HepG2 (cell line): Measurements from ENCODE around the gene SMURF1. TPM values are rescaled to one million over a fixed set of nuclear protein-coding genes. Genes with fewer than 3 reads are reported as not detected.

Source experiments
- BCL6 ChIP-seq: IDR thresholded peaks from 2 replicates; pipeline ENCODE4 v1.6.1; 2016; ENCODE audit warnings: missing genetic modification reagents, missing compliant biosample characterization
- FOXP1 ChIP-seq, 2 experiments: fragments of 450-650 bp in 1 of 2; IDR thresholded peaks; 2 replicates each; pipeline ENCODE4 v1.6.1; 2017 to 2018; ENCODE audit warnings: antibody characterized with exemption in 1 of 2
- HES4 ChIP-seq: sonication (generic); formaldehyde crosslinking; IDR thresholded peaks from 2 replicates; pipeline ENCODE4 v1.9.0; 2021; ENCODE audit warnings: mild to moderate bottlenecking, missing genetic modification reagents, borderline replicate concordance
- KAT8 ChIP-seq: IDR thresholded peaks from 2 replicates; pipeline ENCODE4 v1.6.1; 2016; ENCODE audit warnings: missing genetic modification reagents, missing compliant biosample characterization
- KDM3A ChIP-seq: IDR thresholded peaks from 2 replicates; pipeline ENCODE4 v1.6.1; 2018; ENCODE audit warnings: low read depth, missing compliant biosample characterization
- MBD4 ChIP-seq: IDR thresholded peaks from 2 replicates; pipeline ENCODE4 v1.6.1; 2012; ENCODE audit warnings: low read length, inconsistent platforms, borderline replicate concordance
- MED13 ChIP-seq: sonication (generic); formaldehyde crosslinking; IDR thresholded peaks from 2 replicates; pipeline ENCODE4 v1.5.0; 2020; ENCODE audit warnings: missing genetic modification reagents
- MEIS2 ChIP-seq: sonication (generic); formaldehyde crosslinking; IDR thresholded peaks from 2 replicates; pipeline ENCODE4 v1.9.0; 2021; ENCODE audit warnings: mild to moderate bottlenecking, missing genetic modification reagents
- NFIC ChIP-seq: IDR thresholded peaks from 2 replicates; pipeline ENCODE4 v1.6.1; 2012; ENCODE audit warnings: mild to moderate bottlenecking, low read length, inconsistent platforms
- NR2C2 ChIP-seq: sonication (generic); formaldehyde crosslinking; IDR thresholded peaks from 2 replicates; pipeline ENCODE4 v1.4.0; 2020; ENCODE audit warnings: missing genetic modification reagents, mild to moderate bottlenecking, moderate library complexity, borderline replicate concordance
- POLR2AphosphoS2 ChIP-seq: IDR thresholded peaks from 2 replicates; pipeline ENCODE4 v1.6.1; 2011; ENCODE audit warnings: low read depth, low read length, improper control_type of control experiment
- RCOR2 ChIP-seq: IDR thresholded peaks from 2 replicates; pipeline ENCODE4 v1.6.1; 2016; ENCODE audit warnings: missing biosample characterization, missing genetic modification reagents
- RXRB ChIP-seq: IDR thresholded peaks from 2 replicates; pipeline ENCODE4 v1.6.1; 2016; ENCODE audit warnings: borderline replicate concordance, missing genetic modification reagents, missing compliant biosample characterization
- SIX4 ChIP-seq: sonication (generic); formaldehyde crosslinking; IDR thresholded peaks from 2 replicates; pipeline ENCODE4 v1.4.0; 2020; ENCODE audit warnings: missing genetic modification reagents
- SOX6 ChIP-seq, 2 experiments: fragments of 450-650 bp in 1 of 2; sonication (generic) in 1 of 2; formaldehyde crosslinking in 1 of 2; IDR thresholded peaks; 2 replicates each; pipeline versions ENCODE4 v1.4.0 to v1.6.1; 2017 to 2020; ENCODE audit warnings: antibody characterized with exemption in 1 of 2, mild to moderate bottlenecking in 1 of 2, missing genetic modification reagents in 1 of 2
- SRSF1 ChIP-seq: fragments of 200-400 bp; formaldehyde crosslinking; optimal IDR thresholded peaks from 2 replicates; pipeline ENCODE3; 2017; ENCODE audit warnings: mild to moderate bottlenecking, low read depth, low read length, moderate library complexity
- TEAD3 ChIP-seq: optimal IDR thresholded peaks from 2 replicates; pipeline ENCODE3; 2016; ENCODE audit warnings: borderline replicate concordance
- THAP11 ChIP-seq: IDR thresholded peaks from 2 replicates; pipeline ENCODE4 v1.6.1; 2016; ENCODE audit warnings: missing biosample characterization, missing genetic modification reagents
- ZMYM2 ChIP-seq: sonication (generic); formaldehyde crosslinking; IDR thresholded peaks from 2 replicates; pipeline ENCODE4 v1.8.0; 2022; ENCODE audit warnings: mild to moderate bottlenecking, missing genetic modification reagents
- ZNF343 ChIP-seq: sonication (generic); formaldehyde crosslinking; IDR thresholded peaks from 2 replicates; pipeline ENCODE4 v1.4.0; 2020; ENCODE audit warnings: mild to moderate bottlenecking, missing genetic modification reagents
- ZNF839 ChIP-seq: sonication (generic); formaldehyde crosslinking; IDR thresholded peaks from 2 replicates; pipeline ENCODE4 v1.4.0; 2020; ENCODE audit warnings: missing genetic modification reagents, mild to moderate bottlenecking, borderline replicate concordance
- polyA plus RNA-seq, 8 experiments: library from polyadenylated mRNA; depleted of rRNA in 3 of 8; stranded (reverse) in 7 of 8; unstranded in 1 of 8; fragments of >200 nt; fragmentation: Illumina TruSeq in 4 of 8; extraction: Trizol in 4 of 8; gene quantifications; 2 replicates each; pipeline versions ENCODE4 v1.2.1 to v1.2.3, GENCODE V29; 2011 to 2016; ENCODE audit warnings: low read depth in 4 of 8, missing spikeins in 1 of 8, mixed read lengths in 1 of 8; ENCODE audit not compliant: insufficient read depth in 1 of 8
- total RNA-seq, 5 experiments: library from RNA; depleted of rRNA; stranded (reverse); fragments of >200 nt; fragmentation: Illumina TruSeq; extraction: Trizol; gene quantifications; 2 replicates each; pipeline ENCODE4 v1.2.3, GENCODE V29; 2016; ENCODE audit warnings: low read depth in 1 of 5
- TF ChIP-seq, protein P1 (sequence below): sonication (generic); formaldehyde crosslinking; IDR thresholded peaks from 2 replicates; pipeline ENCODE4 v1.4.0; 2020; ENCODE audit warnings: missing genetic modification reagents
- TF ChIP-seq, protein P2 (sequence below): sonication (generic); formaldehyde crosslinking; IDR thresholded peaks from 2 replicates; pipeline ENCODE4 v1.5.1; 2020; ENCODE audit warnings: missing genetic modification reagents, mild to moderate bottlenecking, borderline replicate concordance
- TF ChIP-seq, protein P3 (sequence below): IDR thresholded peaks from 2 replicates; pipeline ENCODE4 v1.6.1; 2018; ENCODE audit warnings: missing genetic modification reagents
- TF ChIP-seq, protein P4 (sequence below): sonication (generic); formaldehyde crosslinking; IDR thresholded peaks from 2 replicates; pipeline ENCODE4 v1.4.0; 2020; ENCODE audit warnings: missing genetic modification reagents
- TF ChIP-seq, protein P5 (sequence below): IDR thresholded peaks from 2 replicates; pipeline ENCODE4 v1.6.1; 2016; ENCODE audit warnings: low read depth, borderline replicate concordance

Gene SMURF1
- total and polyA plus RNA-seq, 2 of the 13 experiments (the other 11 are each of a cell fraction or from before 2014, with no cell fraction given): 8.3 to 11.1 TPM

DNA sequence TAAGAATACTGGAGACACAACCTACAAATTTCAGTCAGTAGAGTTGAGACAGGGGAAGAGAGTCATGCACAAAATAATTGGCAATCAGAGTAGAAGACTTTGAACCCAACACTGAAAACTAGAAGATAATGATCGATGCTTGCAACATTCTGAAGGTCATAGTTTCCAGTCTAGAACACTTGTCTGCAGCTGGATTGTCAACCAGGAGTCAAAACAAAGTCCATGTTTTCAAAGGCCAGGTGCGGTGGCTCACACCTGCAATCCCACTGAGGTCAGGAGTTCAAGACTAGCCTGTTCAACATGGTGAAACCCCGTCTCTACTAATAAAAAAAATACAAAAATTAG is 26.8 kb upstream of the SMURF1 start (continued):
- TF ChIP-seq, protein P1, sequence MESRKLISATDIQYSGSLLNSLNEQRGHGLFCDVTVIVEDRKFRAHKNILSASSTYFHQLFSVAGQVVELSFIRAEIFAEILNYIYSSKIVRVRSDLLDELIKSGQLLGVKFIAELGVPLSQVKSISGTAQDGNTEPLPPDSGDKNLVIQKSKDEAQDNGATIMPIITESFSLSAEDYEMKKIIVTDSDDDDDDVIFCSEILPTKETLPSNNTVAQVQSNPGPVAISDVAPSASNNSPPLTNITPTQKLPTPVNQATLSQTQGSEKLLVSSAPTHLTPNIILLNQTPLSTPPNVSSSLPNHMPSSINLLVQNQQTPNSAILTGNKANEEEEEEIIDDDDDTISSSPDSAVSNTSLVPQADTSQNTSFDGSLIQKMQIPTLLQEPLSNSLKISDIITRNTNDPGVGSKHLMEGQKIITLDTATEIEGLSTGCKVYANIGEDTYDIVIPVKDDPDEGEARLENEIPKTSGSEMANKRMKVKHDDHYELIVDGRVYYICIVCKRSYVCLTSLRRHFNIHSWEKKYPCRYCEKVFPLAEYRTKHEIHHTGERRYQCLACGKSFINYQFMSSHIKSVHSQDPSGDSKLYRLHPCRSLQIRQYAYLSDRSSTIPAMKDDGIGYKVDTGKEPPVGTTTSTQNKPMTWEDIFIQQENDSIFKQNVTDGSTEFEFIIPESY (CRISPR knock-in tag): peak; percentile 47; the same call in 1 of the 2 replicates
- peak; percentile 29; the same call in 1 of the 2 replicates for TF ChIP-seq KDM3A
- TF ChIP-seq BCL6 (CRISPR knock-in tag): peak; percentile 91
- TF ChIP-seq THAP11 (CRISPR knock-in tag): peak; percentile 61
- TF ChIP-seq, protein P2, sequence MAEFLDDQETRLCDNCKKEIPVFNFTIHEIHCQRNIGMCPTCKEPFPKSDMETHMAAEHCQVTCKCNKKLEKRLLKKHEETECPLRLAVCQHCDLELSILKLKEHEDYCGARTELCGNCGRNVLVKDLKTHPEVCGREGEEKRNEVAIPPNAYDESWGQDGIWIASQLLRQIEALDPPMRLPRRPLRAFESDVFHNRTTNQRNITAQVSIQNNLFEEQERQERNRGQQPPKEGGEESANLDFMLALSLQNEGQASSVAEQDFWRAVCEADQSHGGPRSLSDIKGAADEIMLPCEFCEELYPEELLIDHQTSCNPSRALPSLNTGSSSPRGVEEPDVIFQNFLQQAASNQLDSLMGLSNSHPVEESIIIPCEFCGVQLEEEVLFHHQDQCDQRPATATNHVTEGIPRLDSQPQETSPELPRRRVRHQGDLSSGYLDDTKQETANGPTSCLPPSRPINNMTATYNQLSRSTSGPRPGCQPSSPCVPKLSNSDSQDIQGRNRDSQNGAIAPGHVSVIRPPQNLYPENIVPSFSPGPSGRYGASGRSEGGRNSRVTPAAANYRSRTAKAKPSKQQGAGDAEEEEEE (CRISPR knock-in tag): no peak
- TF ChIP-seq NFIC: peak; percentile 74
- no peak for TF ChIP-seq MBD4
- TF ChIP-seq NR2C2: peak; percentile 84
- no peak for TF ChIP-seq POLR2AphosphoS2
- peak; percentile 72 for TF ChIP-seq TEAD3 (CRISPR knock-in tag)
- TF ChIP-seq RCOR2 (CRISPR knock-in tag): peak; percentile 97
- 0 out of 2 replicates have a peak, but pooled peaks have one; percentile 33 for TF ChIP-seq ZNF343 (CRISPR knock-in tag)
- no peak for TF ChIP-seq SOX6 (IDR thresholded peaks at IDR 0.05)
- peak; percentile 94 for TF ChIP-seq SOX6 (CRISPR knock-in tag; IDR thresholded peaks at IDR 0.05)
- TF ChIP-seq SRSF1: no peak
- TF ChIP-seq FOXP1 (IDR thresholded peaks at IDR 0.05): no peak
- TF ChIP-seq FOXP1 (CRISPR knock-in tag; IDR thresholded peaks at IDR 0.05): peak; percentile 82; the same call in 1 of the 2 replicates
- peak; percentile 69 for TF ChIP-seq KAT8
- TF ChIP-seq HES4 (CRISPR knock-in tag): no peak
- no peak for TF ChIP-seq MED13 (CRISPR knock-in tag)
- peak; percentile 90 for TF ChIP-seq RXRB (CRISPR knock-in tag)
- TF ChIP-seq ZNF839 (CRISPR knock-in tag): no peak
- TF ChIP-seq ZMYM2 (CRISPR knock-in tag): peak; percentile 94
- TF ChIP-seq, protein P3, sequence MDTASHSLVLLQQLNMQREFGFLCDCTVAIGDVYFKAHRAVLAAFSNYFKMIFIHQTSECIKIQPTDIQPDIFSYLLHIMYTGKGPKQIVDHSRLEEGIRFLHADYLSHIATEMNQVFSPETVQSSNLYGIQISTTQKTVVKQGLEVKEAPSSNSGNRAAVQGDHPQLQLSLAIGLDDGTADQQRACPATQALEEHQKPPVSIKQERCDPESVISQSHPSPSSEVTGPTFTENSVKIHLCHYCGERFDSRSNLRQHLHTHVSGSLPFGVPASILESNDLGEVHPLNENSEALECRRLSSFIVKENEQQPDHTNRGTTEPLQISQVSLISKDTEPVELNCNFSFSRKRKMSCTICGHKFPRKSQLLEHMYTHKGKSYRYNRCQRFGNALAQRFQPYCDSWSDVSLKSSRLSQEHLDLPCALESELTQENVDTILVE: 0 out of 2 replicates have a peak, but pooled peaks have one; percentile 37
- TF ChIP-seq MEIS2: peak; percentile 65; the same call in 1 of the 2 replicates
- no peak for TF ChIP-seq SIX4 (CRISPR knock-in tag)
- TF ChIP-seq, protein P4, sequence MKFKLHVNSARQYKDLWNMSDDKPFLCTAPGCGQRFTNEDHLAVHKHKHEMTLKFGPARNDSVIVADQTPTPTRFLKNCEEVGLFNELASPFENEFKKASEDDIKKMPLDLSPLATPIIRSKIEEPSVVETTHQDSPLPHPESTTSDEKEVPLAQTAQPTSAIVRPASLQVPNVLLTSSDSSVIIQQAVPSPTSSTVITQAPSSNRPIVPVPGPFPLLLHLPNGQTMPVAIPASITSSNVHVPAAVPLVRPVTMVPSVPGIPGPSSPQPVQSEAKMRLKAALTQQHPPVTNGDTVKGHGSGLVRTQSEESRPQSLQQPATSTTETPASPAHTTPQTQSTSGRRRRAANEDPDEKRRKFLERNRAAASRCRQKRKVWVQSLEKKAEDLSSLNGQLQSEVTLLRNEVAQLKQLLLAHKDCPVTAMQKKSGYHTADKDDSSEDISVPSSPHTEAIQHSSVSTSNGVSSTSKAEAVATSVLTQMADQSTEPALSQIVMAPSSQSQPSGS (CRISPR knock-in tag): peak; percentile 70; the same call in 1 of the 2 replicates
- TF ChIP-seq, protein P5, sequence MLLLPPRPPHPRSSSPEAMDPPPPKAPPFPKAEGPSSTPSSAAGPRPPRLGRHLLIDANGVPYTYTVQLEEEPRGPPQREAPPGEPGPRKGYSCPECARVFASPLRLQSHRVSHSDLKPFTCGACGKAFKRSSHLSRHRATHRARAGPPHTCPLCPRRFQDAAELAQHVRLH (CRISPR knock-in tag): peak; percentile 71; the same call in 1 of the 2 replicates
